Epithelial cell of proximal tubule (primary cell): Measurements from ENCODE around the gene EPHA4. TPM values are rescaled to one million over a fixed set of nuclear protein-coding genes. Genes with fewer than 3 reads are reported as not detected.

Experiments
- DNase-seq: peaks from one replicate; pipeline ENCODE4 v3.0.0-alpha.2; 2011; ENCODE audit warnings: low read depth
- H3K4me3 ChIP-seq: 2 replicates; pipeline ENCODE4 v1.5.1; 2011; ENCODE audit warnings: low read depth, mild to moderate bottlenecking, low read length
- total RNA-seq: library from RNA; depleted of rRNA; stranded (reverse); fragments of >200 nt; gene quantifications from 2 replicates; pipeline ENCODE4 v1.2.3, GENCODE V29; 2015
- TF ChIP-seq, protein P1 (sequence below): conservative IDR thresholded peaks from 2 replicates; pipeline ENCODE4 v1.5.1; 2012; ENCODE audit warnings: low read depth, mild to moderate bottlenecking, low read length

EPHA4 gene
- total RNA-seq, 1 donor from 2014 or later: 13.3 TPM

DNA sequence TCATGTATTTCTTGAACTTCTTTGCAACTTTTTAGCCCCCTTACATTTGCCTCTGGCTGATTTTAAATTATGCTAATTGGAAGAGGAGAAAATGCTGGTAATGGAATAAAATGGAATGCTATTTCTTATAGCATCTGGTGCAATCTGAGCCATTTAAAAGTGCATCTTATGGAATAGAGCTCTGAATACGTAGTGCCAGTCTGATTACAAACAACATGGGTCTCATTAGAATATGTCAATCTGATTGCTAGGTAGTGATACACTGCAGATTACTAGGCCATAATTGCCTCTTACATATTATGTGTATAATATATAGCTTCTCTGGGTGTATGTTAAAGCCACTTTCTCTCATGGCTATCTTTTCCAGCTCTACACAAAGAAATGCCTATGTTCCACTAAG, 159.1 kb downstream of the EPHA4 start:
- TF ChIP-seq, protein P1, sequence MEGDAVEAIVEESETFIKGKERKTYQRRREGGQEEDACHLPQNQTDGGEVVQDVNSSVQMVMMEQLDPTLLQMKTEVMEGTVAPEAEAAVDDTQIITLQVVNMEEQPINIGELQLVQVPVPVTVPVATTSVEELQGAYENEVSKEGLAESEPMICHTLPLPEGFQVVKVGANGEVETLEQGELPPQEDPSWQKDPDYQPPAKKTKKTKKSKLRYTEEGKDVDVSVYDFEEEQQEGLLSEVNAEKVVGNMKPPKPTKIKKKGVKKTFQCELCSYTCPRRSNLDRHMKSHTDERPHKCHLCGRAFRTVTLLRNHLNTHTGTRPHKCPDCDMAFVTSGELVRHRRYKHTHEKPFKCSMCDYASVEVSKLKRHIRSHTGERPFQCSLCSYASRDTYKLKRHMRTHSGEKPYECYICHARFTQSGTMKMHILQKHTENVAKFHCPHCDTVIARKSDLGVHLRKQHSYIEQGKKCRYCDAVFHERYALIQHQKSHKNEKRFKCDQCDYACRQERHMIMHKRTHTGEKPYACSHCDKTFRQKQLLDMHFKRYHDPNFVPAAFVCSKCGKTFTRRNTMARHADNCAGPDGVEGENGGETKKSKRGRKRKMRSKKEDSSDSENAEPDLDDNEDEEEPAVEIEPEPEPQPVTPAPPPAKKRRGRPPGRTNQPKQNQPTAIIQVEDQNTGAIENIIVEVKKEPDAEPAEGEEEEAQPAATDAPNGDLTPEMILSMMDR: no peak
- DNase-seq: no peak
- H3K4me3 ChIP-seq: no peak overlapping the region

DNA sequence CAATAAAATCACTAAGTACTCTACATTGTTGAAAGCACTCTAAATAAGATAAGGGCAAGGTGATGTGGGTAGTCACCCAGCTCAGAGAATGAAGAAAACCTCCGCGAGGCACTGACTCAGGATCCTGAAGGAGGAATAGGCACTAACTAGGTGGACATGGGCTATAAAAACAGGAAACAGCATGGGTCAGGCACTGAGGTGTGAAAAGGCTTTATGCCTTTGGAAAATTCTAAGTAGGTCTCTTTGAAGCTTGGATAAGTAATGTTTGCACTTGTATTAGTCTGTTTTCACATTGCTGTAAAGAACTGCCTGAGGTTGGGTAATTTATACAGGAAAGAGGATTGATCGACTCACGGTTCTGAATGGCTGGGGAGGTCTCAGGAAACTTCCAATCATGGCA, 161.6 kb downstream of the EPHA4 start:
- H3K4me3 ChIP-seq: no peak overlapping the region
- DNase-seq: peak; percentile 36
- TF ChIP-seq, protein P1: no peak

DNA sequence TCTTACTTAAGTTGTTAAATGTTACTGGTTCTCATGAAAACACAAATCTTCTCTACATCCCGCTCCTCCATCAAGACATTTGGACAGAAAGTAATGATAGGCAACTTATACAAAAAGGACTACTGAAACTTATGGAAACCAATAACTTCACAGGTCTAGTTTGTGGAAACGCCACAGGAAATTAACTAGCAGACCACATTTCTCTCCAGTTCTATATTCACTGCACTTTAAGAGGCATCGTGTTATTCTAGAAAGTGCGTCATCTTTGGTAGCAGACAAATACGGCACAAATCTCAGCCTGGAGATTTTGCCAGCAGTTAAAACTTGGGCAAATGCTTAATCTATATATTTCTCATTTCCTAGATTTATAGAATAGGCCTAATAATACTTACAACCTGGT, 164.3 kb downstream of the EPHA4 start:
- DNase-seq: no peak
- no peak overlapping the region for H3K4me3 ChIP-seq
- TF ChIP-seq, protein P1: no peak

DNA sequence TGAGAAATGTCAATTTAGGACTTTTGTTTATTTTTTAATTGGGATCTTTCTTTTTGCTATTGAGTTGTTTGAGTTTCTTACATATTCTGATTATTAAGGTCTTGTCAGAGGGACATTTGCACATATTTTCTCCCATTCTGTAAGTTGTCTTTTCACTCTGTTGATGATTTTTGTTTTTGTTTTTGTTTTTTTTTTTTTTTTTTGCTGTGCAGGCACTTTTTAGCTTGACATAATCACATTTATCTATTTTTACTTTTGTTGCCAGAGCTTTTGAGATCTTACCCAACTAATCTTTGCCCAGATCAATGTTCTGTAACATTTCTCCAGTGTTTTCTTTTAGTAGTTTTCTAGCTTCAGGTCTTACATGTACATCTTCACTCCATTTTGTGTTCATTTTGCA, 166.6 kb downstream of the EPHA4 start:
- no peak for DNase-seq
- no peak overlapping the region for H3K4me3 ChIP-seq
- TF ChIP-seq, protein P1: no peak

DNA sequence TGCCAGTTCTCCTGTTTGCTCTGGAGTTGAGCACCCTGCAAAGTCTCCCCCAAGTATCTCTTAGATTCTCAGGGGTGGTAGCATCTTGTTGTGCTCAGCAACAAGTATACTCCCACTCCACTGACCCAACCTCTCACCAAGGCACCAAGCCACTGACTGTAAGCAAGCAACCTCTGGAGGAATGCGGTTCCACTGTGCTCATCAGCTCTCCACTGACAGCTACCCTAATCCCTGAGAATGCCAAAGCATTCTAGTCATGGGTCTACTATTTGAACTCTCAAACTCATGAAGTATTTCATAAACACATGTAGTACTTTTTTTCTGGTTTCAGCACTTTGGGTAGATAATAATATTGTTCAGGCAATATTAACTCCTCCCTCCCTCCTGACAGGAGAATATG, 170.0 kb downstream of the EPHA4 start:
- no peak overlapping the region for H3K4me3 ChIP-seq
- DNase-seq: no peak
- TF ChIP-seq, protein P1: no peak

DNA sequence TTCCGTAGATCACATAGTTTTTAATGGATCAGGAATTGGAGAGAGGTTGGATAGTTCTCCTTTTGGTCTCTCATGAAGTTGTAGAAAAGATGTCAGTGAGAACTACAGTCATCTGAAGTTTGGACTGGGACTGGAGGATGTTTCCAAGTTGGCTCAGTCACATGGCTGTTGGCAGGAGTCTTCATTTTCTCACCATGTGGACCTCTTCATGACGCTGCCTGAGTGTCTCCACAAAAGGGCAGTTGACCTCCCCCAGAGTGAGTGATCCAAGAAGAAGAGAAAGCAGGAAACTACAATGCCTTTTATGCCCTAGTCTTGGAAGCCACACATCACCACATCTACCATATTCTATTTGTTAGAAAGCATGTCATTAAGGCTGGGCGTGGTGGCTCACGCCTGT, 171.7 kb downstream of the EPHA4 start:
- H3K4me3 ChIP-seq: no peak overlapping the region
- TF ChIP-seq, protein P1: no peak
- no peak for DNase-seq

DNA sequence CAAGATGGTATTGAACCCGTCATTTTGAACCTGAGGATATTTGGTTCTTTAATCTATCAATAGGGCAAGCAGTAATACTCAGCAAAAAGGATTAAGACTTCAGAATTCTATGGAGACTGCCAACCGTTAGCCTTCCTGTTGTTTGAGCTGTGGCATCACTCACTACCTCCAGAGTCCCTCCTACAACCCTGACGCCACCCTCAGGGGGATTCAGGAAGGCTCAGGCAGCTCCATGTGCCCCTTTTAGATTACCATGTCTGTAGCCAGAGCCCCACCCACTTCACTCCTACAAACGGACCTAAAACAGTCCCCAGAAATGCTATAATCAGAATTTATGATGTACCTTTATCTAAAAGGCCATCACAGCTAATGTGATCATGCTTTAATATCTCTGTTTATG, 172.9 kb downstream of the EPHA4 start:
- no peak overlapping the region for H3K4me3 ChIP-seq
- DNase-seq: no peak

More for the DNA sequence above, 172.9 kb downstream of the EPHA4 start:
- TF ChIP-seq, protein P1: no peak
